IPS DF 19.7 (cell line): ENCODE data around the gene TCHHL1.

ENCODE experiments used
- DNase-seq: peaks from one replicate; pipeline ENCODE4 v3.0.0-alpha.2; 2013; ENCODE audit warnings: low read depth, low spot score

The TCHHL1 gene

GRCh38 chr1:152089014-152089674, at the start of gene TCHHL1:
TCHHL1 (minus strand) TSS chr1:152089064; CDS start chr1:152088143, 921 bp downstream.
- DNase-seq = no peak

GRCh38 chr1:152137215-152137614, 48.4 kb upstream of the TCHHL1 start:
- no peak for DNase-seq

GRCh38 chr1:152130186-152130585, 41.3 kb upstream of the TCHHL1 start:
- no peak for DNase-seq

GRCh38 chr1:152127673-152128072, 38.8 kb upstream of the TCHHL1 start:
- DNase-seq = no peak

GRCh38 chr1:152125834-152126443, 37.1 kb upstream of the TCHHL1 start:
- DNase-seq = no peak

- no peak for DNase-seq
These were observed 30.1 kb upstream of the TCHHL1 start for GRCh38 chr1:152118915-152119314.

GRCh38 chr1:152115344-152115743, 26.5 kb upstream of the TCHHL1 start, which contains the start of gene TCHH:
TCHH (minus strand) TSS chr1:152115444; CDS start chr1:152114080, 1,364 bp downstream.
- no peak for DNase-seq

GRCh38 chr1:152112885-152113432, 24.1 kb upstream of the TCHHL1 start:
- DNase-seq = no peak

GRCh38 chr1:152112101-152112884, 23.4 kb upstream of the TCHHL1 start:
- DNase-seq = no peak

GRCh38 chr1:152111515-152111968, 22.7 kb upstream of the TCHHL1 start:
- DNase-seq = no peak

- no peak for DNase-seq
These were observed 22.1 kb upstream of the TCHHL1 start for GRCh38 chr1:152110860-152111514.

- DNase-seq = no peak
These were observed 21.5 kb upstream of the TCHHL1 start for GRCh38 chr1:152110365-152110859.

- DNase-seq = no peak
These were observed 21.1 kb upstream of the TCHHL1 start for GRCh38 chr1:152109998-152110294.

GRCh38 chr1:152109231-152109997, 20.6 kb upstream of the TCHHL1 start:
- no peak for DNase-seq

- DNase-seq = no peak
These were observed 20.0 kb upstream of the TCHHL1 start for GRCh38 chr1:152108882-152109222.

- DNase-seq = no peak
These were observed 19.4 kb upstream of the TCHHL1 start for GRCh38 chr1:152107984-152108881.

- no peak for DNase-seq
These were observed 18.4 kb upstream of the TCHHL1 start for GRCh38 chr1:152107031-152107983.

GRCh38 chr1:152104854-152105253, 16.0 kb upstream of the TCHHL1 start:
- no peak for DNase-seq

- no peak for DNase-seq
These were observed 8.1 kb upstream of the TCHHL1 start for GRCh38 chr1:152096931-152097330.
